H1 (cell line): ENCODE results near the gene ZBTB43. TPM values are rescaled to one million over a fixed set of nuclear protein-coding genes. Genes with fewer than 3 reads are reported as not detected.

ENCODE experiments used
- CTCF ChIA-PET: fragments of 300-600 bp; sonication (Branson Sonifier 250); formaldehyde crosslinking; loops from one replicate; lab custom pipeline; 2021; ENCODE audit not compliant: partially characterized antibody; lab: Charles Lee
- POLR2A ChIA-PET: fragments of 300-600 bp; sonication (Branson Sonifier 250); formaldehyde crosslinking; loops from one replicate; lab custom pipeline; 2021; ENCODE audit warnings: inconsistent platforms; ENCODE audit not compliant: partially characterized antibody; lab: Charles Lee
- DNase-seq, 2 experiments: peaks; one replicate each; pipeline versions ENCODE4 v3.0.0 to v3.0.0-alpha.2; 2010 to 2022; ENCODE audit warnings: low spot score in 2 of 2, low read depth in 1 of 2, mixed read lengths in 1 of 2
- FAIRE-seq: peaks from 2 replicates; lab custom pipeline; 2011; peaks lifted over from hg19 to GRCh38; lab: Jason Lieb, UNC
- H2AFZ ChIP-seq: 2 replicates; pipeline ENCODE4 v1.8.1; 2012; ENCODE audit warnings: low read length, inconsistent platforms
- H2AK5ac ChIP-seq: 2 replicates; pipeline ENCODE4 v1.6.1; 2013; ENCODE audit warnings: low read depth, low read length
- H2BK120ac ChIP-seq: replicated peaks from 2 replicates; pipeline ENCODE3; 2013; ENCODE audit warnings: low read depth, low read length, inconsistent platforms
- H2BK12ac ChIP-seq: 2 replicates; pipeline ENCODE4 v1.6.1; 2013; ENCODE audit warnings: low read depth, low read length
- H2BK15ac ChIP-seq: 2 replicates; pipeline ENCODE4 v1.6.1; 2013; ENCODE audit warnings: low read length
- H2BK20ac ChIP-seq: 2 replicates; pipeline ENCODE4 v1.6.1; 2013; ENCODE audit warnings: low read length
- H2BK5ac ChIP-seq: 2 replicates; pipeline ENCODE4 v1.6.1; 2013; ENCODE audit warnings: low read depth, low read length
- H3K14ac ChIP-seq: 2 replicates; pipeline ENCODE4 v1.6.1; 2013; ENCODE audit warnings: inconsistent platforms; ENCODE audit not compliant: insufficient read length
- H3K18ac ChIP-seq: 2 replicates; pipeline ENCODE4 v1.6.1; 2013; ENCODE audit warnings: low read length; ENCODE audit errors: extremely low read depth
- H3K23ac ChIP-seq: 2 replicates; pipeline ENCODE4 v1.6.1; 2013; ENCODE audit warnings: inconsistent platforms; ENCODE audit not compliant: insufficient read length
- H3K23me2 ChIP-seq: 2 replicates; pipeline ENCODE4 v1.6.1; 2013; ENCODE audit warnings: low read depth, low read length
- H3K27ac ChIP-seq: 2 replicates; pipeline ENCODE4 v1.6.1; 2011; ENCODE audit warnings: low read depth, low read length, inconsistent platforms
- H3K27me3 ChIP-seq, 4 experiments: replicated peaks in 1 of 4; 1 replicate in 1 of 4; 2 replicates in 3 of 4; pipeline versions ENCODE4 v1.6.1 to v1.8.1; 2011 to 2013; ENCODE audit warnings: low read length in 3 of 4, mild to moderate bottlenecking in 3 of 4, inconsistent platforms in 2 of 4, mixed read lengths in 2 of 4, moderate library complexity in 1 of 4; ENCODE audit not compliant: control insufficient read depth in 3 of 4, insufficient read depth in 3 of 4; ENCODE audit errors: extremely low read depth in 1 of 4
- H3K36me3 ChIP-seq, 4 experiments: 2 replicates each; pipeline versions ENCODE4 v1.6.1 to v1.8.1; 2011 to 2013; ENCODE audit warnings: mild to moderate bottlenecking in 4 of 4, low read length in 3 of 4, moderate library complexity in 2 of 4, control low read depth in 1 of 4, inconsistent platforms in 1 of 4; ENCODE audit not compliant: insufficient read depth in 4 of 4, control insufficient read depth in 2 of 4
- H3K4ac ChIP-seq: replicated peaks from 2 replicates; pipeline ENCODE3; 2013; ENCODE audit warnings: low read length, low read depth, mixed read lengths, inconsistent platforms; ENCODE audit not compliant: insufficient read length
- H3K4me1 ChIP-seq, 4 experiments: replicated peaks in 1 of 4; 1 replicate in 1 of 4; 2 replicates in 3 of 4; pipeline versions ENCODE4 v1.6.1 to v1.8.1; 2011 to 2013; ENCODE audit warnings: low read length in 3 of 4, inconsistent platforms in 2 of 4, mixed read lengths in 1 of 4; ENCODE audit not compliant: insufficient read depth in 4 of 4, control insufficient read depth in 3 of 4
- H3K4me2 ChIP-seq, 2 experiments: 2 replicates each; pipeline versions ENCODE4 v1.6.1 to v1.8.1; 2011 to 2013; ENCODE audit warnings: low read depth in 2 of 2, low read length in 2 of 2, control low read depth in 1 of 2, inconsistent platforms in 1 of 2, mild to moderate bottlenecking in 1 of 2; ENCODE audit not compliant: insufficient read depth in 1 of 2
- H3K4me3 ChIP-seq, 4 experiments: fragments of 200-600, 300-600 bp in 1 of 4; sonication (generic), shearing (Covaris generic), sonication (Bioruptor Twin) in 1 of 4; 2 replicates each; pipeline versions ENCODE4 v1.5.1 to v1.8.1; 2011 to 2016; ENCODE audit warnings: low read length in 4 of 4, low read depth in 3 of 4, control low read depth in 2 of 4, inconsistent platforms in 2 of 4, mild to moderate bottlenecking in 2 of 4, mixed read lengths in 1 of 4, moderate library complexity in 1 of 4; ENCODE audit not compliant: insufficient read depth in 2 of 4; ENCODE audit errors: extremely low read depth in 1 of 4
- H3K56ac ChIP-seq: replicated peaks from 2 replicates; pipeline ENCODE3; 2013; ENCODE audit warnings: low read depth, mild to moderate bottlenecking, mixed read lengths, low read length, inconsistent platforms; ENCODE audit not compliant: insufficient read length
- H3K79me1 ChIP-seq: 2 replicates; pipeline ENCODE4 v1.6.1; 2013; ENCODE audit warnings: low read depth, low read length, control low read depth
- H3K79me2 ChIP-seq, 2 experiments: 2 replicates each; pipeline versions ENCODE4 v1.6.1 to v1.8.1; 2012 to 2013; ENCODE audit warnings: low read length in 2 of 2, mild to moderate bottlenecking in 2 of 2, inconsistent platforms in 1 of 2; ENCODE audit not compliant: insufficient read depth in 2 of 2, control insufficient read depth in 1 of 2
- H3K9ac ChIP-seq, 4 experiments: replicated peaks in 1 of 4; 1 replicate in 1 of 4; 2 replicates in 3 of 4; pipeline versions ENCODE4 v1.6.1 to v1.8.1; 2011 to 2013; ENCODE audit warnings: low read depth in 3 of 4, low read length in 3 of 4, control low read depth in 2 of 4, mild to moderate bottlenecking in 2 of 4, moderate library complexity in 2 of 4, inconsistent platforms in 1 of 4; ENCODE audit errors: extremely low read depth in 1 of 4
- H3K9me3 ChIP-seq, 2 experiments: 2 replicates each; pipeline versions ENCODE4 v1.6.1 to v1.8.1; 2012 to 2013; ENCODE audit warnings: mild to moderate bottlenecking in 2 of 2, moderate library complexity in 2 of 2, control low read depth in 1 of 2, inconsistent platforms in 1 of 2, low read depth in 1 of 2, low read length in 1 of 2, mixed read lengths in 1 of 2; ENCODE audit not compliant: insufficient read depth in 2 of 2
- H4K20me1 ChIP-seq, 2 experiments: replicated peaks in 1 of 2; 2 replicates each; pipeline versions ENCODE3 to v1.8.1; 2011 to 2013; ENCODE audit warnings: inconsistent platforms in 2 of 2, low read length in 2 of 2, mild to moderate bottlenecking in 1 of 2; ENCODE audit not compliant: insufficient read depth in 2 of 2, control insufficient read depth in 1 of 2
- H4K5ac ChIP-seq: 2 replicates; pipeline ENCODE4 v1.6.1; 2013; ENCODE audit warnings: low read length, low read depth, mixed read lengths, inconsistent platforms; ENCODE audit not compliant: insufficient read length
- H4K8ac ChIP-seq: 2 replicates; pipeline ENCODE4 v1.8.0; 2013; ENCODE audit warnings: mild to moderate bottlenecking, moderate library complexity, low read length, inconsistent platforms; ENCODE audit not compliant: insufficient read depth; ENCODE audit errors: extremely low read depth
- H4K91ac ChIP-seq: replicated peaks from 2 replicates; pipeline ENCODE3; 2013; ENCODE audit warnings: low read length, mixed read lengths, inconsistent platforms; ENCODE audit not compliant: insufficient read length
- GABPA ChIP-seq: IDR thresholded peaks from 2 replicates; pipeline ENCODE4 v1.6.1; 2011; ENCODE audit warnings: mild to moderate bottlenecking, low read length, moderate library complexity, borderline replicate concordance; ENCODE audit not compliant: insufficient read depth
- KDM5A ChIP-seq: fragments of 200-600 bp; IDR thresholded peaks from 2 replicates; pipeline ENCODE4 v1.7.1; 2012; ENCODE audit warnings: mild to moderate bottlenecking, low read length, inconsistent platforms, mixed read lengths
- SIN3A ChIP-seq, 2 experiments: IDR thresholded peaks in 1 of 2; conservative IDR thresholded peaks in 1 of 2; 2 replicates each; pipeline ENCODE4 v1.6.1; 2011 to 2012; ENCODE audit warnings: low read length in 2 of 2, improper control_type of control experiment in 1 of 2, low read depth in 1 of 2, mild to moderate bottlenecking in 1 of 2
- TCF12 ChIP-seq: IDR thresholded peaks from 2 replicates; pipeline ENCODE4 v1.6.1; 2011; ENCODE audit warnings: low read depth, mild to moderate bottlenecking, low read length
- WGBS, 2 experiments: shearing (Covaris generic) in 1 of 2; methylation state at CpG; one replicate each; pipeline versions ENCODE4 v1.1.6 to v1.1.7; 2013 to 2015; ENCODE audit warnings: low lambda C conversion rate in 2 of 2, mixed read lengths in 2 of 2, inconsistent platforms in 1 of 2, low coverage in 1 of 2, missing lambda C conversion rate in 1 of 2; ENCODE audit not compliant: insufficient replicate concordance in 2 of 2, insufficient coverage in 1 of 2, insufficient read length in 1 of 2; ENCODE audit errors: extremely low coverage in 1 of 2, missing lambda C conversion rate in 1 of 2; 5-methylcytosine and 5-hydroxymethylcytosine counted together
- polyA plus RNA-seq, 7 experiments: library from polyadenylated mRNA; depleted of rRNA in 3 of 7; stranded (reverse) in 5 of 7; unstranded in 2 of 7; fragments of >200 nt in 5 of 7; fragments of 200-250 nt in 2 of 7; gene quantifications; 1 replicate in 5 of 7; 2 replicates in 1 of 7; 4 replicates in 1 of 7; pipeline versions ENCODE4 v1.2.1 to v1.2.3, GENCODE V29; 2011 to 2013; ENCODE audit warnings: missing spikeins in 2 of 7, mixed read lengths in 2 of 7
- total RNA-seq: library from RNA; stranded (reverse); fragmentation: NEBNext Ultra II Directional; extraction: Animal tissue kit (Norgen Biotek cat#: 25700); gene quantifications from 2 replicates; pipeline ENCODE4 v1.2.1, GENCODE V29; 2021
- TF ChIP-seq, protein P1 (sequence below): IDR thresholded peaks from 2 replicates; pipeline ENCODE4 v1.6.1; 2012; ENCODE audit warnings: low read length, inconsistent platforms

Gene ZBTB43
- total and polyA plus RNA-seq, 2 of the 8 experiments (the other 6 are each of a cell fraction or from before 2014, with no cell fraction given), result 4.1 to 16.7 TPM

DNA sequence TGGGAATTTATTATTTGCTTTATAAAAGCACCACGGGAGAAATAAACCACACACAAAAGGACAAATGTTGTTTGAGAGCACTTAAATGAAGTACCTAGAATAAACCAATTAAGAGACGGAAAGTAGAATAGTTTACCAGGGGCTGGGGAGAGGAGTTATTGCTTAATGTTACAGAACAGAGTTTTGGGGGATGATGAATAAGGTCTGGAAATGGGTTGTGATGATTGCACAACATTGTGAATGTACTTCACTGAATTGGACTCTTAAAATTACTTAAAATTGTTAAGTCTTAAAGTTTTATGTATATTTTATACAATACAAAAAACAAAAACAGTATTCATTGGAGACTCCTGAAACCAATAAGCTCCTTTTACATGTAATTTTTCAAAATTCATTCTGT lies 1.5 kb downstream of the ZBTB43 start:
- Histone ChIP-seq H2AFZ (no peak overlapping the region), H4K5ac (no peak overlapping the region), H2BK15ac (no peak overlapping the region), H2BK20ac (no peak overlapping the region), H4K91ac (no peak overlapping the region), H3K4me1 (peaks cover 0 to 7% (median 5%) of the 10 kb centered on the region in 4 experiments; a peak in 6 of 7 replicates), H4K8ac (no peak overlapping the region), H4K20me1 (peaks cover 5 to 8% of the 10 kb centered on the region in 2 experiments), H3K27ac (no peak overlapping the region), H3K56ac (no peak overlapping the region), H2BK5ac (no peak overlapping the region), H3K4ac (no peak overlapping the region), H2BK12ac (no peak overlapping the region), H3K9ac (no peak overlapping the region; a peak in 2 of 7 replicates), H3K79me2 (peaks cover 6 to 39% of the 10 kb centered on the region in 2 experiments; a peak in 3 of 4 replicates), H3K36me3 (no peaks in the 10 kb centered on the region), H2BK120ac (no peak overlapping the region), H3K14ac (no peak overlapping the region), H3K4me3 (peak overlapping the region in 1 of 4 experiments; percentile 80; a peak in 2 of 8 replicates), H3K27me3 (peaks cover 0 to 2% (median 0%) of the 10 kb centered on the region in 4 experiments; a peak in 1 of 7 replicates), H3K9me3 (no peaks in the 10 kb centered on the region), H2AK5ac (no peak overlapping the region), H3K79me1 (peaks cover 4% of the 10 kb centered on the region; the same call in 1 of the 2 replicates), H3K18ac (no peak overlapping the region), H3K23ac (no peak overlapping the region), H3K4me2 (peak overlapping the region in 1 of 2 experiments; percentile 78; a peak in 1 of 4 replicates), H3K23me2 (peaks cover 3% of the 10 kb centered on the region; the same call in 1 of the 2 replicates)
- POLR2A ChIA-PET, result no interaction called here
- TF ChIP-seq TCF12 (no peak), SIN3A (conservative IDR thresholded peaks at IDR 0.05 in 1 of 2, IDR thresholded peaks at IDR 0.05 in 1 of 2; ENCODE audit: low read depth in 1 of 2, low read length in 2 of 2) (no peak), KDM5A (no peak), GABPA (no peak)
- TF ChIP-seq, protein P1, sequence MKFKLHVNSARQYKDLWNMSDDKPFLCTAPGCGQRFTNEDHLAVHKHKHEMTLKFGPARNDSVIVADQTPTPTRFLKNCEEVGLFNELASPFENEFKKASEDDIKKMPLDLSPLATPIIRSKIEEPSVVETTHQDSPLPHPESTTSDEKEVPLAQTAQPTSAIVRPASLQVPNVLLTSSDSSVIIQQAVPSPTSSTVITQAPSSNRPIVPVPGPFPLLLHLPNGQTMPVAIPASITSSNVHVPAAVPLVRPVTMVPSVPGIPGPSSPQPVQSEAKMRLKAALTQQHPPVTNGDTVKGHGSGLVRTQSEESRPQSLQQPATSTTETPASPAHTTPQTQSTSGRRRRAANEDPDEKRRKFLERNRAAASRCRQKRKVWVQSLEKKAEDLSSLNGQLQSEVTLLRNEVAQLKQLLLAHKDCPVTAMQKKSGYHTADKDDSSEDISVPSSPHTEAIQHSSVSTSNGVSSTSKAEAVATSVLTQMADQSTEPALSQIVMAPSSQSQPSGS, result no peak
- DNase-seq, result no peak
- 81% methylated on average over 2 of the region's 2 CpGs; no CpG with 5 or more reads in 1 of the 2 experiments for WGBS, 2 experiments
- FAIRE-seq, result no peak
- CTCF ChIA-PET, result interaction anchor here (0.6 kb wide), 1 partner anchor 1196 kb away, joined by 3 read pairs; no protein-coding TSS in a partner anchor
